SU-DHL-6 (cell line): ENCODE results near the gene PDCD5.

ENCODE experiments used
- EZH2phosphoT487 ChIP-seq: fragments of 200-600 bp; sonication (generic), shearing (Covaris generic); conservative IDR thresholded peaks from 2 replicates; pipeline ENCODE4 v1.6.1; 2018; ENCODE audit warnings: mild to moderate bottlenecking, antibody characterized with exemption, low read length, moderate library complexity, mixed read lengths
- TF ChIP-seq, protein P1 (sequence below): fragments of 200-600 bp; sonication (generic); IDR thresholded peaks from one replicate; pipeline ENCODE4 v1.5.1; 2017; ENCODE audit warnings: antibody characterized with exemption, mild to moderate bottlenecking, low read length, moderate library complexity; ENCODE audit not compliant: insufficient read depth, poor library complexity, severe bottlenecking

DNA sequence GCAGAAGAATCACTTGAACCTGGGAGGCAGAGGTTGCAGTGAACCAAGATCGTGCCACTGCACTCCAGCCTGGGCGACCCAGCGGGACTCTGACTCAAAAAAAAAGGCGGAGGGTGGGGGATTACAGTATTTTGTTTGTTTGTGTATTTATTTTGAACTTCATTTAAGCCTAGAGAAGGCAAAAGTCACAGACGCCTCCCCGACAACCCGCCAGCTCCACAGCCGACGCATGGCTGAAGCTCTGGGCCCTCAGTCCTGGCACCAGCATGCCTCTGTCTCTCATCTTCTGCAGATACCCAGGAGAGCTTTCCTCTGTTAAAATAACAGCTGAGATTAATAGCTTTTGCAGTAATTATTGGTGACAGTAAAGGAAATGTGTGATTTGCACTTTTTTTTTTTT lies 17.2 kb upstream of the PDCD5 start:
- TF ChIP-seq, protein P1, sequence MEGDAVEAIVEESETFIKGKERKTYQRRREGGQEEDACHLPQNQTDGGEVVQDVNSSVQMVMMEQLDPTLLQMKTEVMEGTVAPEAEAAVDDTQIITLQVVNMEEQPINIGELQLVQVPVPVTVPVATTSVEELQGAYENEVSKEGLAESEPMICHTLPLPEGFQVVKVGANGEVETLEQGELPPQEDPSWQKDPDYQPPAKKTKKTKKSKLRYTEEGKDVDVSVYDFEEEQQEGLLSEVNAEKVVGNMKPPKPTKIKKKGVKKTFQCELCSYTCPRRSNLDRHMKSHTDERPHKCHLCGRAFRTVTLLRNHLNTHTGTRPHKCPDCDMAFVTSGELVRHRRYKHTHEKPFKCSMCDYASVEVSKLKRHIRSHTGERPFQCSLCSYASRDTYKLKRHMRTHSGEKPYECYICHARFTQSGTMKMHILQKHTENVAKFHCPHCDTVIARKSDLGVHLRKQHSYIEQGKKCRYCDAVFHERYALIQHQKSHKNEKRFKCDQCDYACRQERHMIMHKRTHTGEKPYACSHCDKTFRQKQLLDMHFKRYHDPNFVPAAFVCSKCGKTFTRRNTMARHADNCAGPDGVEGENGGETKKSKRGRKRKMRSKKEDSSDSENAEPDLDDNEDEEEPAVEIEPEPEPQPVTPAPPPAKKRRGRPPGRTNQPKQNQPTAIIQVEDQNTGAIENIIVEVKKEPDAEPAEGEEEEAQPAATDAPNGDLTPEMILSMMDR: no peak
- TF ChIP-seq EZH2phosphoT487: no peak
